GM19467 (cell line): ENCODE measurements around the gene MYO1B.

Source experiments
- ATAC-seq: cut with Tn5 transposase; IDR thresholded peaks from one replicate; pipeline ENCODE4 v1.9.1; 2021; ENCODE audit warnings: mild to moderate bottlenecking, moderate library complexity; ENCODE audit not compliant: unreplicated experiment

MYO1B gene

GRCh38 chr2:191296083-191297006, 51.1 kb downstream of the MYO1B start:
- no peak for ATAC-seq

- no peak for ATAC-seq
Measured at GRCh38 chr2:191297033-191297432, 51.8 kb downstream of the MYO1B start.

DNA sequence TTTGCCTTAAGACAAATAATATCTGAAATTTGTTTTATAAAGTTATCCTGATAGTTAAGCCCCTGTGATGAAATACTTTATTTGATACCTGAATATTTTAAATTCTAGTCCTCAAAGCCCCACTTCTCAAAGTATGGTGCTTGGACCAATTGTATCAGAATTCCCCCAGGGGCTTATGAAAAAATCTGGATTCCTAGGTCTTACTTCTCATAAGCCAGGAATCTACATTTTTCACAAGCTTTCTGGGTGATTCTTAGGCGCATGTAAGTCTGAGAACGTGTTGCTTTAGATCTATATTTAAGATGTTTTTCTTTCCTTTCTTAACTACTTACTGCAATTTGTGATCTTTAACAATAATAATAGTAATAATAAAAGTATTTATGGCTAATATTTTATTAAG, 53.1 kb downstream of the MYO1B start:
- ATAC-seq, result no peak

DNA sequence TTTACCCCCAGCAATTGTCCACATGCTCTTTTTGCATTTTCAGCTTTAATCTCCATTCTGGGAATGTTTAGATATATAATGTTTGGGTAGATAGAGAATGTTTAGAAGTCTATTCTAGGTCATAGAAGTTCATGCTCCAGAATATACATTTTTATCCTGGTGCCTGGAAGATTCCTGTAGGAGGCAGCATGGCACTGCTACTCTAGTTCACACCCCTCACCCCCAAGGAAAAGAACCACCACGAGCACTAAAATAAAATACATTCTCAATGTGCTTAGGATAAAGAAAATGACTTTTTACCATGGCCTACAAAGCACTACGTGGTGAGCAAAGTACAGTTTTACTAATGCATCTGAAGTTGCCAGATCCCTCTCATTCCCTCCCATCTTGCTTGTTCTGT, 53.8 kb downstream of the MYO1B start:
- ATAC-seq, result no peak

DNA sequence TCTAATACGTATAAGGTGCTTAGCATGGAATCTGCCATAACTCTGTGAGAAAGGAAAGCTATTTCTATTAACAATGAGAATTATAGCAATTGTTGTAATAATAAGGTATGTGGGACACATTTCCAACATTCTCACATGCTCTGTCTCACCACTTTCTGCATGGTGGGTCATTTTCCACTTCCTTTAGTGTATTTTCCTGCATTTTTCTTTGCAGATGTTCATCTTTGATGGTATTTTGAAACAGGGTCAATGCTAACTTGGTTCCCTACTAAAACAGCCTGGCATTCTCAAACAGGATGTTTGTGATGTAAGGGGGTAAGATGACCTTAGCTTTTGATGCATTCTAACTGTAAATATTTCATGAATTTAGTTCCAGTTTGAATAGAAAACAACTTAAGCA, 54.7 kb downstream of the MYO1B start:
- ATAC-seq, result no peak

- peak; percentile 4 for ATAC-seq
Measured at GRCh38 chr2:191301971-191302370, 56.8 kb downstream of the MYO1B start.

DNA sequence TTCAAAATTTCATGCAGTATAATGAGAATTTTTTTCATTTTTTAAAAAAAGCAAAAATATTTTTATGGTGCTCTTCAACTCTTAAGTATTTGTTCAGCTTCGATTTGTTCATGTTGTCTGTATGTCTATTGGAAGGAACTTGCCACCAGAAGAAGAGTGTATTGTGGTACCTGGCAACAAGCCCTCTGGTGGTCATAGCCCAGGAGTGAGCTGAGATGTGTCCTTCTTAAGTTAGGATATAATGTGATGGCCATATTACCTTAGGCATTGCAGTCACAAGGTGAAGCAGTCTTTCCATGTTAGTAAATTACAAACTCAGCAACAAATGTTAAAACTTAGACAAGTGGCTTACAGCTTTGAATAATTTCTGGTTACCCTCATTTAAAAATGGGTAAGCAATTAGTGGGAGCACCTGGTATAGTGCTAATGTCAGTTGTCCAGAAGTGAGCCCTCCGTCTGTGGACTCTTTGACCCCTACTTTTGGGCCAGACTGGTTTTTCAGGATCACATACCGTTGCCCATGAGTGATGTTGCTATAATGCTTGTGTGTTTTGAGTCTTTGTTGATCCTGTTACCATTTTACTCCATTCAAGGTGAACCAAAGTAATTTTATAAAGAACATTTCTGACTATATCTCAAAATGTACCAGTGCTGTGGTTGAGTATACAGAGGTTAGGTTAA, 57.4 kb downstream of the MYO1B start:
- ATAC-seq, result peak; percentile 90

GRCh38 chr2:191303140-191304005, 58.2 kb downstream of the MYO1B start:
- no peak for ATAC-seq

DNA sequence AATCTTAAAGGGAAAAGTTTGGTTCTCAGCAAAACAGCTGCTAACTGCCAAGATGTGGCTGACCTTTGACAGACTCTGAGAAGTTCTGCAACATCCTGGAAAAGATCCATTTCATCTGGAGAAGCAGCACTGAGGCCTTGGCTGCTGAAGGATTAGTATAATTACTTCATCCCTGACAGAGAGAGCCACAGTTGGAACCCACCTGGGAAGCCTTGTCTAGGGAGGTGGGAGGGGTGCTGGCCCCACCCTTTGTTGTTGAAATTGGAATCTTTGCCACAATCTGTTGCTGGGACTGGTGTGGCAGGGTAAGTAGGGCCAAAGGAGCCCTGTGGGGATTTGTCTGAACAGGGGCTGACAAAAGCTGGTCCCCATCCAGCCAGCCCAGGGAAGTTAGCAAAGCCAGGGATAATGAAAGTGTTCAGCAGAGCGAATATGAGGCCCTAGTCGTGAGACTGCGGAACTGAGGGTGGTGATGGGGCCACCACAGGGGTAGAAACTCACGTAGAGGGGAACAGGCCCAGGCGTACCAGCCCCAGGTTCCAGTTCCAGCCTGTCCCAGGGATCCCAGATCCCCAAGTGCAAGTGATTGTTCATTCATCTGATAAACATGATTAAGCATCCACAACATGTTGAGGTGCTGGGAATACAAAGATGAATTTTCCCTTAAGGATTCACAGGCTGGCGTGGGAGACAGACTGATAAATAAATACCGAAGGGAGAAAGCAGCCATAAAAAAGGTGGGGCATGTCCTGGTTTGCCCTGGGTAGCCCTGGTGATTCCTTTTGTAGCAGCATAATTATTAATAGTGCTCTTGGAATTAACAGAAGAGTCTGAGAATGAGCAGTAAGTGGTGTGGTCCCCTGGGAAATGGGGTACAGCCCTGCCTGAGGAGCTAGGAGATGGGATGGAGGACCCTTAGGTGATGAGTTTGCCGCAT, 60.0 kb downstream of the MYO1B start:
- no peak for ATAC-seq

DNA sequence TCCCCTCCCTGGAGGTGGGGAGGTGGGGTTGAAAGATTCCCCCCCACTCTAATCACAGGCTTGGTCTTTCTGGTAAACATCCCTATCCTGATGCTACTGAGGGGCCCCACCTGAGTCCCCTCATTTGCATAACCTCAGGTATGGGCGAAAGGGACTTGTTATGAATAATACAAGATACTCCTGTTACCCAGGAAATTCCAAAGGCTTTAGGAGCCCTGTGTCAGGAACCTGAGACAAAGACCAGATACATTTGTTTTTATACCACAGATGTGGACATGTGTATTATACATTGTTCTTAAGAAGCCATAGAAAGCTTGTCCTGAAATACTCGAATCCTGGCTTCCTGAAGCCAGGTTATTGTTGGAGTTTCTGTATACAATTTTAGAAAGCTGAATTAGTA, 62.8 kb downstream of the MYO1B start:
- no peak for ATAC-seq

- ATAC-seq, result no peak
Measured at GRCh38 chr2:191311156-191311555, 66.0 kb downstream of the MYO1B start.

DNA sequence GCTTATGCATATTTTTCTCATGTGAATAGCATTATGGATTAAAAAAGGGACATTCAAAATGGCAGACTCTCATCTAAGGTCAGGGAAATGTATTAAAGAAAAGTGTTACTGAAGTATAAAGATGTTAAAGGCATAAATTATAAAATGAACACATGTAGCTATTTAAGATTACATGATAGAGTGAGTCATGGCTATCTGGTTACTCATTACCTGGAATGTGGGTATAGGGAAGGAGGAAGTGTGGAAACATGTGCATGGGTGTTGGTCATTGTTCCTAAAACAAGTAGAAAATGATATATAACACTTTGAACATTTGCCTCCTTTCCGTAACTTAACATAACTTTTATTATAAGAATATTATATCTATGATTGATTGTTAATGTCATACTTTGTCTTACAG, 66.4 kb downstream of the MYO1B start:
- ATAC-seq, result no peak

- no peak for ATAC-seq
Measured at GRCh38 chr2:191312163-191312562, 67.0 kb downstream of the MYO1B start.

GRCh38 chr2:191312662-191313061, 67.5 kb downstream of the MYO1B start:
- no peak for ATAC-seq

GRCh38 chr2:191314697-191315364, 69.6 kb downstream of the MYO1B start:
- no peak for ATAC-seq

DNA sequence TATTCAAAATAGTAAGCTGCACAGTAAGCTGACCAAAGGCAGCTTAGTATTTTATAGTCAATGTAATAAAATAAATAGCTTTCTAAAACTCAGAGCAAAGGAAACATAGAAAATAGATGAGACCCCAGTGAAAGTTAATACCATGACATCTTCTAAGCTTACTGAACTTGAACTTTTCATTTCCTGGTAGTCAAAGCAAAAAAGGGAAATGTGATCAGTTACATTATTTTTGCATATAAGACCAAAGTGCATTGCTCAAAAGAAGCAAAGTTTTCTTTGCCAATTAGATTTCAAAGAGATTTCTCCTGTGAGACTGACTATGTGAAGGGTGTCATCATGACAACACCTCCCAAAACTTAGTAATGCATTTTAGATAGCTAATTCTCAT, 70.2 kb downstream of the MYO1B start:
- no peak for ATAC-seq

- no peak for ATAC-seq
Measured at GRCh38 chr2:191316246-191316994, 71.2 kb downstream of the MYO1B start.

DNA sequence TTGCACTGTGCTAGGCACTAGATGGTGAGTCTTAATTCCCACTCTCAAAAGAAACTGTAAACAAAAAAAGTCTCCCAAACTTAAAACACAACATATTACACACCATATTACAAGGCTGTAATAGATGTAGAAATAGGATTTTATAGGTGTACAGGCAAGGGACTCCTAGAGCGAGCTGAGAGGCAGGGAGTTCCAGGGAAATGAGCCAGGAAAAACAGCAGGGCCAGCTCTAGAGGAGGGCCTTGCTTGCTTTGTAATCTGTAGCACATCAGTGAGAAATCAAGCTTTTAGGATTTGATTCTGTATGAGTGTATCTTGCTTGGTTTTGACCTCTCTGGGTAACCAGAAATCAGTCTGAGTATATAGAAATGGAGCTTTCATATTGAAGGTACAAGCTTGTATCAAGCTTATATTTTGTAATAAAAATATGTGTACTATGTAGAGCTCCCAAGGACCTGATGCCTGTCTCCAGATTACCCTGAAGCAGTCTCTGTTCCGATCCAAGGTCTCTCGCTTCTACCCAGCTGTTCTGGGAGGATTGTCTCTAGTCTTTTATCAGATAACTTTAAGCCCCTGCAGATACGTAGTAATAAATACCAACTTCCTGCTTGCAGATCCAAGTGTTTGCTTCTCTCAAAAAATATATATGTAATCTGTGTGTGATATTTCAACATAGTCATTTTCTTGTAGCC, 73.0 kb downstream of the MYO1B start:
- no peak for ATAC-seq

DNA sequence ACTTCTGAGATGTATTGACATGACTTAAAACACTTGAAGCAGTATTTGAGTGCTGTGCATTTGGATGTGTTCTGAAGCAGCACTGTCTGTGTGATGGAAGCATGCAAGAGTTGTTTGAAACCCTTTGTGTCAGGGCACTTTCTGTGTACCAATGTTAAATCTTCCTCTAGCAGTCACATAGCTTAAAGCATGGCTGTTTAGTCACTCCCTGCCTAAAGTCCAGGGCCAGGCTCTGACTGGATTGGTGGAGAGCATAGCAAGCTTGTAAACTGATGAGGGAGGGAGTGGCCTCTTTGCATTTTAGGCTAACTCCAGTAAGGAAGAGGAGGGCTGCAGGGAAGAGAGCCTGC, 73.5 kb downstream of the MYO1B start:
- ATAC-seq, result no peak
